Measurements from ENCODE around the gene HOXB13.

- TF ChIP-seq POLR2A (IDR thresholded peaks at IDR 0.05; ENCODE audit: insufficient read depth in 1 of 2, low read depth in 2 of 2, low read length in 2 of 2) (no peak), SRY (CRISPR knock-in tag; IDR thresholded peaks at IDR 0.05) (no peak), CTCF (CRISPR knock-in tag; IDR thresholded peaks at IDR 0.05) (no peak), EZH2 (conservative IDR thresholded peaks at IDR 0.05; ENCODE audit: low read depth, low read length) (no peak)
Measured at GRCh38 chr17:48692049-48692448, 36.5 kb downstream of the HOXB13 start.

All from HepG2 (cell line).